GM18951 (cell line): ENCODE measurements around the gene SPTB.

Experiments used
- POLR2A ChIP-seq: IDR thresholded peaks from 4 replicates; pipeline ENCODE4 v1.6.1; 2011; ENCODE audit warnings: mild to moderate bottlenecking; ENCODE audit not compliant: insufficient read length, insufficient read depth; ENCODE audit errors: extremely low read depth
- in situ Hi-C: fragments of 300-500 bp; cut with MboI; formaldehyde crosslinking; loops from one replicate; pipeline ENCODE4 v1.12.0; 2022; ENCODE audit warnings: low sequenced_read_pairs, mixed read lengths, inconsistent platforms; ENCODE audit not compliant: unreplicated experiment

SPTB gene

GRCh38 chr14:64719601-64720000 lies 160.1 kb downstream of the SPTB start:
- TF ChIP-seq POLR2A = no peak
- in situ Hi-C loops = no loop called here

GRCh38 chr14:64718762-64719161 lies 160.9 kb downstream of the SPTB start:
- no peak for TF ChIP-seq POLR2A

DNA sequence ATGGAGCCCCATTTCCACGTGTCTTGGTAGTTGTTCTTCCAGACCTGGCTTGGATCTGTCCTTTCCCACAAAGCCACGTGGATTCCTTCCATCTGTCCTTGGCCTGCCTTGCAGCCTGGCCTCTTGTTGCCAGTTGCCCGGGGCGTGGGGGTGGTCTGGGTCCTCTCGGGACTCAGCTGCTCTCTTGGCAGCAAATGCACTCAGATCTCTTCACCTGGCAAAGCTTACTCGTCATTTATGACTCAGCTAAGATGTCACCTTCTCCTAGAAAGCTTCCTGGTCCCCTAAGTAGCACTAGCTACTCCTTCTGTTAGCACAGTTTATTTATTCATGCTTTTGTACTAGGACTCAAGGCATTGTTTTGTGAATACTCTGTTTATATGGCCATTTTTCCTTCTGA lies 161.8 kb downstream of the SPTB start:
- TF ChIP-seq POLR2A = no peak
- in situ Hi-C loops = no loop called here

More at GRCh38 chr14:64718762-64719161, 160.9 kb downstream of the SPTB start:
- in situ Hi-C loops = no loop called here

DNA sequence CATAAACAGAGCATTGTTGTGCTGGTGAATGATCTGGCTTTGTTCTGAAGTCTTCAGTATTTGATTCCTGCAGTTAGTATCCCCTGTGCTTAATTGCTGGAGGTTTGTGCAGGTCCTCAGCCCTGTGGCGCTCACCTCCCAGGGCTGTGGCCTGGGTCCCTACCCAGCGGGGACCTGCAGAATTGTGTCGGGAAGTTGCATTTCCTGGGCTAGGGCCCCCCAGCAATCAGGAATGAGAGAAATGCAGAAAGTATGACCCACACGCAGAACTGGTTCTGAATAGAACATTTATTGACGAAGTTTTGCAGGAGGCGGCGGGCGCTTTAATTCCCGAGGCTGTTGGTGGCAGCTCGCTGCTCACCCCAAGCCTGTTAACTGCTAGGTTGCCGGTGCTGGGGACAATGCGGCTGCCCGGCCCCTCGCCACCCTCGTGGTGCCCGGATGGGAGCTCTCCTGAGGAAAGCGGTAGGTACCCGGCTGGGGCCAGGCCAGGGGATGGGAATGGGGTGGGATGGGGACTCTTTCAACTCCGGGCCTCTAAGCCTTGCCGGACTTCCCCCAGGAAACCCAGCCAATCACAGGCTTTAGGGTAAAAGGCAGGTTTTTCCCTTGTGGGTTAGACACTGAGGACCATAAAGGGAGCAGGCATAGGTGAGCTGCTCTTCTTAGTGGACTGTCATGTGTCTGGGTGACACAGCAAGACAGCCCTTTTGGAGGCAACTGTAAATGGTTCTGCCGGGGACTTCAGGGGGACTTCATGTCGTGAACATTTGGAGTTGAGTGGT lies 163.9 kb downstream of the SPTB start:
- no peak for TF ChIP-seq POLR2A
- in situ Hi-C loops = no loop called here

GRCh38 chr14:64715146-64715627 lies 164.5 kb downstream of the SPTB start:
- no peak for TF ChIP-seq POLR2A

GRCh38 chr14:64714432-64715025 lies 165.2 kb downstream of the SPTB start:
- no peak for TF ChIP-seq POLR2A
- in situ Hi-C loops = no loop called here

More at GRCh38 chr14:64715146-64715627, 164.5 kb downstream of the SPTB start:
- in situ Hi-C loops = no loop called here

DNA sequence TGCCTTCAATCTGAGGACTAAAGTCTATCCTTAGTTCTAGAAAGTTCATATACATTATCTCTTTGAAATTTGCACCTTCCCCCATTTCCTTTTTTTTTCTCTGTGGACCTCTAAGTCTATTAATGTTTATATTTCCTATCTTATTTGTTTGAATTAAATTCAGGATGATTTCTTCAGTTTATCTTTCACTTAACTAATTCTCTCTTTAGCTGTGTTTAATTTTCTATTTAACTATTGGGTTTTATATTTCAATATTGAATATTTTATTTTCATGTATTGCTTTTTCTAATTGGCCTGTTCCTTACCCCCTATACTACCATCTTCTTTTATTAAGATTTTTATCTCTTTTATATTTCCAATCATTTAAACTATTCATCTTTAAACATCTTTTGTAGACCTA lies 166.0 kb downstream of the SPTB start:
- TF ChIP-seq POLR2A = no peak
- in situ Hi-C loops = no loop called here

DNA sequence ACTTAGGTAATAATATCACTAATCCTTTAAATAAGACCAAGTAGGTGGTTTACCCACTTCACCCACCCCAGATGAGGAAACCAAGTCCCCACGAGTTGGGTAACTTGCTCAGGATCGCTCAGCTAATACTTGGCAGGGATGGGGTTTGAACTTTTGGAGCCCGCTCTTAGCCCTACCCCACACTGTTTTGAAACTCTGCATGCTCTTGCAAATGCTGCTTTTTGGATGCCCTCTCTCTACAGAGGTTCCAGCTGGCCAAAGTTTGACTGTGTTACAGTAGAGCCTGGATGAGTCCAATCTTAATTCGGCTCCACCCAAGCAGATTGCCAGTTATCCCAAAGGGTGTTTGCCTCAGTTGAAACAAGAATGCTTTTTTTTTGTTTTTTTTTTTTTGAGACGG lies 168.7 kb downstream of the SPTB start:
- in situ Hi-C loops = no loop called here
- TF ChIP-seq POLR2A = no peak

GRCh38 chr14:64709126-64709525 lies 170.6 kb downstream of the SPTB start:
- no peak for TF ChIP-seq POLR2A
- in situ Hi-C loops = no loop called here

DNA sequence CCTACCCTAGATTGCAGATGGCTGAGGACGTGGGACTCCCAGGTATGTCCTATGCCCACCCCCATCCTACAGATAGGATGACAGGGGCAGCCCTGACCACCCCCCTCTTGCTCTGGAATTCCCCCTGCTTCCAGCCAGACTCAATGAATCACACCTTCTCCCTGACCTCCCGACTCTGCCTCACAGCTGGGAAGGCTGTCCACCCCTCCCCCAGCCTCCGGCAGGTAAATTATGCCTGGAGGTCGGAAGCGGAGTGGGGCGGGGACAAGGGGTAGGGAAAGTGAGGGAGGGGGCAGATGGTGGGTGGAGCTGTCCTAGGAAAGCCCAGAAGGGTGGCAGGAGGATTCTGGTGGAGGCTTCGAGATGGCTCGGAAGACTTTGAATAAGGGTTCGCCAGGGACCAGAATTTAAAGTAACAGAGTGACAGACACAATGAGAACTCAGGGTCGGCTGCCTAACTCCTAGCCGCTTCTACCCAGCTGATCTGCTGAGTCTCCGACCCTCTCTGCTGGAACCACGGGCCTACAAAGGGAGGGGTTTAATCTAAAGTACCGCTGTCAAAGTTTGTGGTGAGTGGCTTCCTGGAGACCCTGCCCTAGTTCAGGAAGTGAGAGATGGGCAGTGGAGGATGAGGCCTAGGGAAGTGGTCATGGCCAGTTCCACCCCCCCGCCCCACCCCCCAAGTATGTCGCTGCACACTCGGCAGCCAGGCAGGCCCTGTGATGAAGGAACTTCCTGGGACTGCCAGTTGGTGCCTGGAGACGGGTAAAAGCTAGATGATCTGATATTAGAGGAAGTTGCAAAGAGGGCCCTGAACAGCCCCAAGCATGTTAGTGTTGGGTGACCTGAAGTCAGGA lies 171.3 kb downstream of the SPTB start:
- no peak for TF ChIP-seq POLR2A
- in situ Hi-C loops = no loop called here

GRCh38 chr14:64707661-64708060 lies 172.0 kb downstream of the SPTB start:
- in situ Hi-C loops = no loop called here
- no peak for TF ChIP-seq POLR2A

DNA sequence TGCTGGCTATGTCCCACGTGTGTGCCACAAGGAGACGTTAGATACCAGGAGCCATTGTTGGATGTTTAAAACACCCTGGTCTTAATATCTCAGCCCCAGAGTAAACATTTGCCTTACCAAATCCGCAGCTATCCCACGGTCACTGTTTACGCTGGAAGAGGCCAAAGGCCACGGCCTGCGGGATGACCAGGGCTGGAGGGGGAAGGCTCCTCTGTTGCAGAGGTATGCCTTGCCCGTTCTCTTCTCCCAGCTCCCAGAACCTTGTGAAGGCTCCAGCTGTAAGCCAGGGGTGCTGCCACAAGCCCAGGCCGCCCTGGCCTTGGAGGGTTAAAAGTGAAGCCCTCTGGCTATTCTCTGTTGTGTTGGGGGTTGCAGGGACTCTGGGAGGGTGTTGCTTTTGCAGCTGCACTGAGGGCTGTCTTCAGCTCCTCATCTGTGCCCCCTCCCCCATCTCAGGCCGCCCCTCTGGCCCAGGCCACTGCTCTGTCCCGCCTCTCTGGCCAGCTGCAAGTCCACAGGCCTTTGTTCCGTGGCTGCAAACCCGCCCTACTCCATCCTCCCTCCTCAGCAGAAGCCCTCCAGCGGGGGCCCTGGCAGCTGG lies 173.0 kb downstream of the SPTB start:
- in situ Hi-C loops = no loop called here
- TF ChIP-seq POLR2A = no peak

DNA sequence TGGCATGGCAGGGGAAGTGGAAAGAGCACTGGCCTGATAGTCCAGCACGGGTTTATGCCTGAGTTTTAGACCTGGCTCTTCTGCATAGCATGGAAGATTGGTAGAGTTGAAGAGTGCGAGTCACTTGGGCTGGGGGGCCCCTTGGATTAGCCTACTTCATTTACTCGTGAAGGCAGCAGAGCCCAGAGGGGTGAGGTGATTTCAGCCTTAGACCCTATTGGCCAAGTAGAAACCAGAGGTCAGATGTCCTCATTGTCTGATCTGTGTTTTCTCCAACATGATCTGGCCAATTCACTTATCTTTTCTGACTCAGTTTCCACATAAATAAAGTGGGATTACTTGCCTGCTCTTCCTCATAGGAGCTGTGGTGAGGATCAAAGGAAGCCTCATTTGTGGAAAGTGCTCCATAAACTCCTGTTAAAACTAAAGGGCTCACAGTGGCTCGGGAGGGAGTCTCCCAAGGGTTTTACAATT lies 173.6 kb downstream of the SPTB start:
- in situ Hi-C loops = no loop called here
- TF ChIP-seq POLR2A = no peak
